Immature natural killer cell (primary cell): ENCODE data around the gene EFNA1. TPM values are rescaled to one million over a fixed set of nuclear protein-coding genes. Genes with fewer than 3 reads are reported as not detected.
A peak's percentile ranks its signal among the peaks of the same experiment; 100 is the strongest.

ENCODE experiments used
- DNase-seq, 3 donors: peaks; one replicate each; pipeline ENCODE4 v3.0.0; 2022; ENCODE audit warnings: mixed read lengths in 1 of 3
- H3K27ac Mint-ChIP-seq, 6 donors: one replicate each; pipeline ENCODE4 v1.8.0; 2020; ENCODE audit warnings: mixed read lengths in 6 of 6, mild to moderate bottlenecking in 5 of 6, inconsistent platforms in 4 of 6, moderate library complexity in 3 of 6
- H3K27me3 Mint-ChIP-seq, 3 donors: one replicate each; pipeline ENCODE4 v1.8.0; 2020 to 2021; ENCODE audit warnings: low read depth in 3 of 3, mild to moderate bottlenecking in 3 of 3, mixed read lengths in 3 of 3, moderate library complexity in 3 of 3, inconsistent platforms in 1 of 3
- H3K36me3 Mint-ChIP-seq, 3 donors: one replicate each; pipeline ENCODE4 v1.8.0; 2020; ENCODE audit warnings: mixed read lengths in 3 of 3, inconsistent platforms in 2 of 3, mild to moderate bottlenecking in 2 of 3
- H3K4me1 Mint-ChIP-seq, 2 donors: one replicate each; pipeline ENCODE4 v1.8.0; 2020; ENCODE audit warnings: inconsistent platforms in 2 of 2, mild to moderate bottlenecking in 2 of 2, mixed read lengths in 2 of 2, moderate library complexity in 1 of 2
- H3K4me3 Mint-ChIP-seq, 5 donors: one replicate each; pipeline ENCODE4 v1.8.0; 2020; ENCODE audit warnings: mild to moderate bottlenecking in 5 of 5, mixed read lengths in 5 of 5, inconsistent platforms in 3 of 5, moderate library complexity in 3 of 5
- H3K9me3 Mint-ChIP-seq, 6 donors: one replicate each; pipeline ENCODE4 v1.8.0; 2020; ENCODE audit warnings: mild to moderate bottlenecking in 6 of 6, mixed read lengths in 6 of 6, inconsistent platforms in 4 of 6, moderate library complexity in 3 of 6
- polyA plus RNA-seq, 3 donors: library from polyadenylated mRNA; unstranded; fragments of 300-500 nt; fragmentation: Illumina TruSeq; gene quantifications; one replicate each; pipeline ENCODE4 v1.2.3, GENCODE V29; 2021

Gene EFNA1
- polyA plus RNA-seq, 3 donors from 2014 or later, result 0.64 to 4.0 (median 1.1) TPM

DNA sequence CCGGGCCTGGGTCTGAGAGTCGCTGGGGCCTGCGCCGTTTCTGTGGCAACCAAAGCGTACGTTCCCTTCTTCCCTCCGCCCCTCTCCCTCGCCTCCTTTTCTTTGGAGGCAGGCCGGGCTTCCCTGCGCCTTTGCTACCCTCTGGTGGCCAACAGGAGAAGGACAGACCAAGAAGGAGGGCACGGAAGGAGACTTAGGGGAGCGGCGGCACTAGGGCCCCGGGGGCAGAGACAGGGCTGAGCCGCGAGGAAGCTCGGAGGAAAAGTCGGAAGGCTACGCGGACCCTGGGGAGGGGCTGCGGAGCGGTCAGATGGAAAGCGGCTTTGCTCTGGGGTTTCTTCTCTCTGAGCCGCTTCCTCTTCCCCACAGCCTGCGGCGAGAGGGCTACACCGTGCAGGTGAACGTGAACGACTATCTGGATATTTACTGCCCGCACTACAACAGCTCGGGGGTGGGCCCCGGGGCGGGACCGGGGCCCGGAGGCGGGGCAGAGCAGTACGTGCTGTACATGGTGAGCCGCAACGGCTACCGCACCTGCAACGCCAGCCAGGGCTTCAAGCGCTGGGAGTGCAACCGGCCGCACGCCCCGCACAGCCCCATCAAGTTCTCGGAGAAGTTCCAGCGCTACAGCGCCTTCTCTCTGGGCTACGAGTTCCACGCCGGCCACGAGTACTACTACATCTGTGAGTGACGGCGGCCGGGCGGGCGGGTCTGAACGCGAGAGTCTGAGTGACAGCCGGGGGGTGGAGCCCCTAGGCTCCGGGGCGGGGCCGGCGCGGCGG lies 42.8 kb upstream of the EFNA1 start:
- H3K9me3 Mint-ChIP-seq, result peaks cover 0 to 3% (median 0%) of the 10 kb centered on the region in 6 donors
- H3K27ac Mint-ChIP-seq, result peak overlapping the region; percentile 86 to 97 (median 90)
- DNase-seq, result peak; percentile 89 to 91 (median 90)
- H3K27me3 Mint-ChIP-seq, result peaks cover 17 to 37% (median 26%) of the 10 kb centered on the region in 3 donors
- peaks cover 36 to 45% of the 10 kb centered on the region in 2 donors for H3K4me1 Mint-ChIP-seq
- H3K4me3 Mint-ChIP-seq, result peak overlapping the region; percentile 93 to 98 (median 93)
- H3K36me3 Mint-ChIP-seq, result no peaks in the 10 kb centered on the region

DNA sequence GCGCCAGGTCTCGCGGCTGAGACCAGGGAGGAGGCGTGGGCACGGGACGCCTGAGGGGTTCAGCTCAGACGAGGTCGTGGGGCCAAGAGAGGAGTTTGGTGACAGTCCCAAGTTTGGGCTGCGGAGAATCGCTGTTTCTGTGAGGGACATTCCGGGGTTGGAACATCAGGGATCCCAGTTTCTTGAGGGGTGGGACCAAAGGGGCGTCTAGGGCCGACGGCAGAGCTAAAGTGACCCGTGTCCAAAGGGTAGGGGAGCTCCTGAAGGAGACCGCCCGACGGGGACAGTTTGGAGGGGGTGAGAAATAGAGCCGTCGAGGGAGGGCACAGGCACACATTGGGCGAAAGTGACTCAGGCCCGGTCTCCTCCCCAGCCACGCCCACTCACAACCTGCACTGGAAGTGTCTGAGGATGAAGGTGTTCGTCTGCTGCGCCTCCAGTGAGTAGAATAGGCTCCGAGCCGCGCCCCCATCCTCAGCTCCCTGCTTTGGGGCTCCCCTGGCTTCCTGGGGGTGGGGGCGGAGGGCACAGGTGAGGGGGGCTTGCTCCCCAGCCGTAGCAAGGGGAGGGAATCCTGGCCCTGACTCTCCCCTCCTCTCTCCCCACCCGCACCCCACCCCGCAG lies 42.1 kb upstream of the EFNA1 start:
- no peaks in the 10 kb centered on the region for H3K36me3 Mint-ChIP-seq
- peak; percentile 40 to 50 (median 48) for DNase-seq
- peak overlapping the region; percentile 86 to 97 (median 90) for H3K27ac Mint-ChIP-seq
- peaks cover 16 to 37% (median 26%) of the 10 kb centered on the region in 3 donors for H3K27me3 Mint-ChIP-seq
- peaks cover 0 to 3% (median 0%) of the 10 kb centered on the region in 6 donors for H3K9me3 Mint-ChIP-seq
- peak overlapping the region; percentile 93 to 98 (median 93) for H3K4me3 Mint-ChIP-seq
- H3K4me1 Mint-ChIP-seq, result peaks cover 36 to 42% of the 10 kb centered on the region in 2 donors

- H3K4me3 Mint-ChIP-seq, result peak overlapping the region; percentile 27 to 71 (median 51)
- H3K27ac Mint-ChIP-seq, result peak overlapping the region in 3 of 6 donors; percentile 28 to 62 (median 45)
- no peaks in the 10 kb centered on the region for H3K36me3 Mint-ChIP-seq
- H3K27me3 Mint-ChIP-seq, result peaks cover 16 to 35% (median 23%) of the 10 kb centered on the region in 3 donors
- H3K4me1 Mint-ChIP-seq, result peaks cover 33 to 40% of the 10 kb centered on the region in 2 donors
- DNase-seq, result peak; percentile 75 to 79 (median 79)
- peaks cover 0 to 3% (median 0%) of the 10 kb centered on the region in 6 donors for H3K9me3 Mint-ChIP-seq
These were observed 41.4 kb upstream of the EFNA1 start for GRCh38 chr1:155086128-155086741.

GRCh38 chr1:155086856-155087535 lies 40.7 kb upstream of the EFNA1 start:
- DNase-seq, result no peak
- Mint-ChIP-seq H3K4me3 (peak overlapping the region in 1 of 5 donors; percentile 5), H3K36me3 (no peaks in the 10 kb centered on the region), H3K4me1 (peaks cover 29 to 36% of the 10 kb centered on the region in 2 donors), H3K27me3 (peaks cover 13 to 29% (median 21%) of the 10 kb centered on the region in 3 donors), H3K9me3 (no peaks in the 10 kb centered on the region), H3K27ac (no peak overlapping the region)

GRCh38 chr1:155091071-155092051 lies 36.3 kb upstream of the EFNA1 start:
- Mint-ChIP-seq H3K9me3 (no peaks in the 10 kb centered on the region), H3K4me1 (peaks cover 1 to 5% of the 10 kb centered on the region in 2 donors), H3K4me3 (no peak overlapping the region), H3K27me3 (peaks cover 0 to 7% (median 5%) of the 10 kb centered on the region in 3 donors), H3K27ac (no peak overlapping the region), H3K36me3 (no peaks in the 10 kb centered on the region)
- DNase-seq, result peak; percentile 68 to 75 (median 71)

- H3K36me3 Mint-ChIP-seq, result no peaks in the 10 kb centered on the region
- DNase-seq, result no peak
- H3K4me3 Mint-ChIP-seq, result no peak overlapping the region
- H3K27ac Mint-ChIP-seq, result no peak overlapping the region
- peaks cover 1 to 5% of the 10 kb centered on the region in 2 donors for H3K4me1 Mint-ChIP-seq
- H3K27me3 Mint-ChIP-seq, result peaks cover 0 to 9% (median 8%) of the 10 kb centered on the region in 3 donors
- H3K9me3 Mint-ChIP-seq, result no peaks in the 10 kb centered on the region
These were observed 35.5 kb upstream of the EFNA1 start for GRCh38 chr1:155092131-155092530.

DNA sequence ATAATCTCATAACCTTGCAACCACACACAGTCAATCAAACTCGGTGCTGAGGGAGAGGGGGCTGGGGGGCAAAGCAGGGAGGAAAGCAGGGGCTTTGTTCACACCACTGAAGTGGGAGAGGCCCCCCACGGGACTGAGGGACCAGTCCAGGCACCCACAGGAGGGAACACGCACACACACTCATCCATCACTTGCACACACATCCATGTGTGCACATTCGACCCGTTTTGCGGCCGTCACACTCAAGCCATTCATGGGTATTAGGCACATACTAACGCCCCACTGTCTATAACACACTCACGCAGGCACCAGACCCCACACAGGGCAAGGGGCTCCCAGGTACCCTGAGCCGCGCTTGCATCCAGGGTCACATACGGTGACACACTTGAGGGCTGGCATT lies 35.0 kb upstream of the EFNA1 start:
- Mint-ChIP-seq H3K36me3 (no peaks in the 10 kb centered on the region), H3K9me3 (no peaks in the 10 kb centered on the region), H3K27ac (no peak overlapping the region), H3K4me1 (peaks cover 1 to 5% of the 10 kb centered on the region in 2 donors), H3K4me3 (no peak overlapping the region), H3K27me3 (peaks cover 0 to 7% (median 6%) of the 10 kb centered on the region in 3 donors)
- DNase-seq, result no peak

- Mint-ChIP-seq H3K4me3 (no peak overlapping the region), H3K9me3 (no peaks in the 10 kb centered on the region), H3K27me3 (peaks cover 0 to 7% (median 6%) of the 10 kb centered on the region in 3 donors), H3K27ac (no peak overlapping the region), H3K36me3 (no peaks in the 10 kb centered on the region), H3K4me1 (peaks cover 1 to 5% of the 10 kb centered on the region in 2 donors)
- DNase-seq, result no peak
These were observed 33.6 kb upstream of the EFNA1 start for GRCh38 chr1:155093911-155094621.

DNA sequence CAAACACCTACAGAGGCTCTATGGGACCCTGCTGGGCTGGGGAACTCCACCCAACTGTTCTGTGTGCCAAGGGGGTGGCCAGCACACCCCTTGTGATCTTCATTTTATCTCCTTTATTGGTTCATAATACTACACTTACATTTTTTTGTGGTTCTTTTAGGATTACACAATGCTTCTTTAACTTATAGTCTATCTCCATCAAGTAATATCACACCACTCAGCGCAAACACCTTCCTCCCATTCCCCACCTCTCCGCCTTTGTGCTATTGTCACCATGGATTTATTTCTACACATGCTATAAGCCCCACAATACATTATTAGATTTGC lies 33.1 kb upstream of the EFNA1 start:
- Mint-ChIP-seq H3K36me3 (no peaks in the 10 kb centered on the region), H3K27ac (no peak overlapping the region), H3K4me1 (peaks cover 1 to 5% of the 10 kb centered on the region in 2 donors)

GRCh38 chr1:155099331-155099730 lies 28.3 kb upstream of the EFNA1 start:
- no peaks in the 10 kb centered on the region for H3K4me1 Mint-ChIP-seq
- H3K36me3 Mint-ChIP-seq, result no peaks in the 10 kb centered on the region
- H3K4me3 Mint-ChIP-seq, result no peak overlapping the region
- peaks cover 4 to 7% (median 4%) of the 10 kb centered on the region in 3 donors for H3K27me3 Mint-ChIP-seq
- DNase-seq, result no peak
- H3K9me3 Mint-ChIP-seq, result no peaks in the 10 kb centered on the region
- H3K27ac Mint-ChIP-seq, result no peak overlapping the region

More for the DNA sequence above, 33.1 kb upstream of the EFNA1 start:
- no peak for DNase-seq
- peaks cover 0 to 7% (median 6%) of the 10 kb centered on the region in 3 donors for H3K27me3 Mint-ChIP-seq
- H3K9me3 Mint-ChIP-seq, result no peaks in the 10 kb centered on the region
- no peak overlapping the region for H3K4me3 Mint-ChIP-seq

DNA sequence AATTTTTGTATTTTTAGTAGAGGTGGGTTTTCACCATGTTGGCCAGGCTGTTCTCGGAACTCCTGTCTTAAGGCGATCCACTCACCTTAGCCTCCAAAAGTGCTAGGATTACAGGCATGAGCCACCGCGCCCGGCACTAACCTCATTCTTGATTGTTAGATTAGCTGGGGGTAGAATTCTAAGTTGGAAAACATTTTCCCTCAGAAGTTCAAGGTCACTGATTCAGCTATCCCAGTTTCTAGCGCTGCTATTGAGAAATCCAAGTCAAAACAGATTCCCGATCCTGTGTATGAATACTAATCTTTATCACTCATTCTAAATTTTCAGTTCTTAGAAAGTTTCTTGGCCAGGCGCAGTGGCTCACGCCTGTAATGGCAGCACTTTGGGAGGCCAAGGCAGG lies 24.4 kb upstream of the EFNA1 start:
- H3K9me3 Mint-ChIP-seq, result no peaks in the 10 kb centered on the region
- H3K36me3 Mint-ChIP-seq, result no peaks in the 10 kb centered on the region
- DNase-seq, result no peak
- H3K4me1 Mint-ChIP-seq, result no peaks in the 10 kb centered on the region
- H3K27ac Mint-ChIP-seq, result no peak overlapping the region
- H3K27me3 Mint-ChIP-seq, result peaks cover 0 to 9% (median 0%) of the 10 kb centered on the region in 3 donors
- no peak overlapping the region for H3K4me3 Mint-ChIP-seq
